HG03342 (cell line): ENCODE data around the gene HDC.

Experiments used
- ATAC-seq: cut with Tn5 transposase; IDR thresholded peaks from one replicate; pipeline ENCODE4 v1.9.1; 2021; ENCODE audit warnings: mild to moderate bottlenecking, moderate library complexity; ENCODE audit not compliant: unreplicated experiment

The HDC gene

DNA sequence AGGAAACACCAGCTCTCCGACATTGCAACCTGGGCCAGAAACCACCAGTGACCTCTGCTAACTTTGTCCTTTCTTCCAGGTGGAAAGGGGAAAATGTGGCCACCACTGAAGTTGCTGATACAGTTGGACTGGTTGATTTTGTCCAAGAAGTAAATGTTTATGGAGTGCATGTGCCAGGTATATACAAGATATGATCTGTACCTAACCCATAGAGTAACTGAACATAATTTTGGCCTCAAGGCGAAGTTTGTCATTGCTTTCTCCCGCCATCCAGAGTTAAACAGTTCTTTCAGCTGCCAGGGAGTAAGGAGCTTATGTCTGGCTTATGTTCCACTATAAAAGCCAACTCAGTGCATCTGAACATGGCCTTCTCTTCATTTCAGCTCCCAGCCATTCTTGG is 36.7 kb downstream of the HDC start:
- ATAC-seq, result no peak

DNA sequence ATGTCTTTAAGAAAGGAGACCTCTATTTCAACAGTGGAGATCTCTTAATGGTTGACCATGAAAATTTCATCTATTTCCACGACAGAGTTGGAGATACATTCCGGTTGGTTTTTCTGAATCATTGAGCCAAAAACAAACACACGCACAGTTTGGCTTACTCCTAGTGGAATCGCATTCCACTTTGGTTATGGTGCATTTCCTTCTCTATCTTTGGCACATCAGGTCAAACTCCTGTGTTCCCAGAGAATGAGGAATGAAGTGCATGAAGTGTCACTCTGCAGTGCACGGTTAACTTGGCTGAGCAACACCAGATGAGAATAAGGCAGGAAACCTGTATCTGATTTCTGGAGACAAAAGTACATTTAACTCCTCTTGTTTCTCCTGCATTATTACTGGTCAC is 38.5 kb downstream of the HDC start:
- no peak for ATAC-seq

DNA sequence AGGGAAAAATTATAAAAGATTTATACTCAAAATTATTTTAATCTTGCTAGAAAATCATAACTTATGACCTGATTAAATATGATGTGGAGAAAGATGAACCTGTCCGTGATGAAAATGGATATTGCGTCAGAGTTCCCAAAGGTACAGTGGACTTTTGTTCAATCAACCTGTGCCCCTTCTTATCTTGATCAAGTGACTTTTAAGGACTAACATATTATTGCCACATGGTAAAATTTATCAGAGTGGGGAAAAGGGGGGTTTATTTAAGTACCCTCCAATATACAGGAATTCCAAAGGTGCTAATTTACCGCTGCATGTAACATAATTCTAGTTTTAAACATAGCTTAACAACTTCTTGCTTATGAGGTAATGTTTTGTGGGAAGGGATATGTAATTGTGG is 39.6 kb downstream of the HDC start:
- ATAC-seq, result no peak

DNA sequence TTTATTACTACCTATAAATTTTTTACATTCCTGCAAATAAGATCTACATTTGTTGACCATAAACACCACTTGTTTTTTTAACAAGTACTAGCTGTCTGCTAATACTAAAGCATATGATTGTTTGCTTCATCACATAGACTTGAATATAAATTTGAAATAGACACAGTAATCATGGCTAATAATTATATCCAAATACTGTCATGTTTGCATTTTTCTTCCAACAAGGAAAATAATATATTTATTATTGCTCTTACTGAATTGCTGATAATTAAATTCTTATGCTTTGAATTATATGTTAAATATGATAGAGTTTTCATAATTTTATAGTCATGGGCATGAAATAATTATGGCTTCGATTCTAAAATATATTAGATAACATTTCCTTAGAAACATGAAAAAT is 40.5 kb downstream of the HDC start:
- ATAC-seq, result no peak

DNA sequence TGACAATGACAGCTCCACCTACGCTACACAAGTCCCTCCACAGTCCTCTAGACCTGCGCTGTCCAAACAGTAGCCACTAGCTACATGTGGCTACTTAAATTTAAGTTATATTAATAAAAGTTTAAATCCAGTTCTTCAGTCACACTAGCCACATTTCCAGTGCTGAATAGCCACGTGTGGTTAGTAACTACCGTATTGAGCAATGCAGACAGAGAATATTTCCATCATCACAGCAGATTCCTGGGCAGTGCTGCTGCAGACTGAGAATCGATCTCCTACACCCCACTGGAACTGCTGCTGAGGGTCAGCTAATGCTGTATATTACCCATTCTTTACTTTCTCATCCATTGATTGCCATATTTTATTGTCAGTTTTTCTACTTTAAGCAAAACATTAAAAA is 40.9 kb downstream of the HDC start:
- ATAC-seq, result no peak

DNA sequence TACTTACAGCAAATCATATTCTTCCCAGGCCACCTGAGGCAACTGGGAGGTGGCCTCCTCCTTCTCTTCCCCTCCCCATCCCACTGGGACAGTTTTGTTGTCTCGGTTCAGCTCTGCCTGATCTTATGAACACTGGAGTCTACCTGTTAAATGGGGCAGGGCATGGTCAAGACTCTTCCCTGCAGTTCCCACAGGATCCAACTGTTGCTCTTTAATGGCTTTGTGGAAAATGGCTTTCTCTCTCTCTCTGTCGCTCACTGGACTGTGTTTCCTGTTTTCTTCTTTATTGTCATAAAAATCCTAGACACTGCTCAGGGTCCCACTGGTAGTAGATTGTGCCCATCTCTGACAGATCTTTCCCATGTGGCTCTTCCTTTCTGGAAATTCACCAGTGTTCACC is 43.3 kb downstream of the HDC start:
- no peak for ATAC-seq

DNA sequence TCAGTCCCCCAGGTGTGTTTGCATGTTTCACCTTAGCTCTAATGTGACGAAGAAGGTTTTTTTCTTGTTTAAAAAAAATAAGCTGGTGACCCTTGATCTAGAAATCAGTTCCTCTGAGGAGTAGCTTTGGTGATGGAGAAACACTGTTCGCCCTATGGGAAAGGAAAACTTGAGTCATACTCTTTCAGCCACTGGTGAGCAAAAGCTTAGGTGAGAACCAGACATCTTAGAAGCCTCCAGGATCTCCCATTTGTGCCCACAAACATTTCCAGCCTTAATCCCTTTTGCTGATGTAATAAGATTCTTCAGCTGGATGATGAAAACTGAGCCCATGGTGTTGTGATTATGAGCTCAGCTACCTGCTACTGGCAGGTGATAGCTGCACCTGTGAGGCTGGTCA is 45.7 kb downstream of the HDC start:
- no peak for ATAC-seq

DNA sequence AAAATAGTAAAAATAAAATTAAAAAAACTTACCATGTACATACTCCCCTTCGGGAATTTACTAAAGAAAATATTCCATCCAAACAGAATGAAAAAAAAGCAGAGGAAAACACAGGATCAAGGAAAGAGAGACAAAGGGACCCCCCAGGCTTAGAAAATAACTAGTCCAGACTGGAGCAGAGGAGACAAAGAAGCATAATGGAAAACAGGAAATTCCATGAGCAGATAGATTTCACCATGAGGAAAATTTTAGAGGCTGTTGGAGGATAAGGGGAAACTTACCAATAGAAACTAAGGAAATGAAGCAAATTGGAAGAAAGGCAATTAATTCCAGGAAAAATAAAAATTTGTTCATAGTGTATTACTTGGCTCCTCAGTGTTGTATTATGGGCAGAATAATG is 46.8 kb downstream of the HDC start:
- no peak for ATAC-seq

DNA sequence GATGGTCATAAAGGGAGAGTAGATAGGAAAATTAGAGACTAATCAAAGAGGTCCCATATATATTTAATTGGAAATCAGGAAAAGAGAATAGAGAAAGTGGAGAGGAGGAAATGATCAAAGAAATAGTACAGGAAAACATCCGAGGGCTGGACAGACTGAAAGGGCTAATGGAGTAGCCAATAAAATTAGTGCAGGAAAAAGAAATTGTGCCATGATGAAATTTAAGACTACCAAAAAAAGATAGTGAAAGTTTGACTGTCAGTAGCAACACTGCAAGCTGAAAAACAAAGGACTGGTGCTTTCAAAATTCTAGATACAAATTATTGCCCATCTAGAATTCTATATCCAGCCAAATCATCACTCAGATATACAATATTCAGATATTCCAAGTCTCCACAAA is 47.2 kb downstream of the HDC start:
- no peak for ATAC-seq

DNA sequence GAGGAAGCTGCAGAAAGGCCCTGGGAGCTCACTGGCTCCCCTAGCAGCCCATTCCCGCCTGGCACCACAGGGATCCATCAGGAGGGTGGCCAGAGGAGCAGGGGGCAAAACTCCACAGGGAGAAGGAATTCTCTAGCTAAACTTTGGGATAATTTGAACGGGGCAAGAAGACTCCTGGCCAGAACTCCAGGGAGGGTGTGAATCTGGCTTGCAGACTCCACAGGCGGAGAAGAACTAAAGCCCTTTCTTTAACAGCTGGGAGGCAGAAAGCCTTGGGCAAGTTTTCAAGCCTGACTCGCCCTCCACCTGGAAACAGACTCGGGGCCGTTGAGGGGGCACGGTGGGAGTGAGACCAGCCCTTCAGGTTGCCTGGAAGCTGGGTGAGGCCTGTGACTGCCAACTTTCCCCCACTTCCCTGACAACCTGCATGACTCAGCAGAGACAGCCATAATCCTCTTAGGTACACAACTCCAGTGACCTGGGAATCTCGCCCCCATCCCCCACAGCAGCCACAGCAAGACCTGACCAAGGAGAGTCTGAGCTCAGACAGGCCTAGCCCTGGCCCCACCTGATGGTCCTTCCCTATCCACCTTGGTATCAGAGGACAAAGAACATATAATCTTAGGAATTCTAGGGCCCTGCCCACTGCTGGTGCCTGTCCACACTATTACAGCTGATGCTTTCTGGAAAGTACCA is 54.9 kb downstream of the HDC start:
- no peak for ATAC-seq

DNA sequence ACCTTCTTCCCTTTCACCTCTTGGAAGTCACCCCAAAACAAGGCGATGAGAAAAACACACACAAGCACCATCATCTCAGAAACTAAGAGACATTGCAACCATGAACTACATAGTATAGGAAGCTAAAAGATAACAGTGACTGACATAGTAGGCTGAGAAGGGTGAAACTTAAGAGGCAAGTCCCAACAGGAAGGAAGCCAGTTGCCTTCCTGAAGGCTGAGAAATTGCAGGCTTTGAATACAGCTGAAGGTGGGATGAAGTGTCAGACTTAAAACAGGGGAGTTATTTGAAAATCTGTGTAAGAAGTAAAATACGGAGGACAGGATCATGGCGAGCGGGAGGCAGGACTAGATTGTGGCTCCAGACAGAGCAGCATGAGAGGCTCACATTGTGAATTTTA is 55.7 kb downstream of the HDC start:
- ATAC-seq, result no peak

DNA sequence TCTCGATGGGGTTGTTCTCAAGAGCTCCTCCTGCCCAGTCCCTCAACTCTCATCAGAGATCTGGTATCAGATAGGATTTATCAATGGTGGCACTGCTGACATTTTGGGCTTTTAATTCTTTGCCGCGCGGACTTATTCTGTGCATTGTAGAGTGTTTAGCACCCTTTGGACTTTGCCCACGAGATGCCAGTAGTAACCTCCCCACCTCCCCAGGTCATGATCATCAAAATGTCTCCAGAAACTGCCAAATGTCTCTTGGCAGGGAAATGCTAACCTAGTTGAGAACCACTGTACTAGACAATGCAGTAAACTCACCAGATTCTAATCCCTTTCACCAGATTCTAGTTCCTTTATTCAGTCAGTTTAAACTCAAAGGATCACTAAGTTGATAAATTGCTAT is 59.5 kb downstream of the HDC start:
- no peak for ATAC-seq

DNA sequence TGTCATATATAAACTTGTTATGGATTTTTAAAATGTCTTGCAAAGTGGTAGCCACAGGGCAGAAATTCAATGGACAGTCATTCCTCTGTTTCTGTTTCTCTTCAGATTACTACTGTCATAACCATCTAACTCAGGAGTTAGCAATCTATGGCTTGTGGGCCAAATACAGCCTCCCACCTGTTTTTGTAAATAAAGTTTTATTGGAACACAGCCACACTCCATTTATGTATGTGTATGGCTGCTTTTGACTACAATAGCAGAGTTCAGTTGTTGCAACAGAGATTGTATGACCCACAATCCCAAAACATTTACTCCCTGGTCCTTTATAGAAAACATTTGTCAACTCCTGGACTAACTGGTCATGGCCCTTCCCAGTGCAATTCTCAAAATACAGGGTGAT is 63.5 kb downstream of the HDC start:
- ATAC-seq, result no peak

DNA sequence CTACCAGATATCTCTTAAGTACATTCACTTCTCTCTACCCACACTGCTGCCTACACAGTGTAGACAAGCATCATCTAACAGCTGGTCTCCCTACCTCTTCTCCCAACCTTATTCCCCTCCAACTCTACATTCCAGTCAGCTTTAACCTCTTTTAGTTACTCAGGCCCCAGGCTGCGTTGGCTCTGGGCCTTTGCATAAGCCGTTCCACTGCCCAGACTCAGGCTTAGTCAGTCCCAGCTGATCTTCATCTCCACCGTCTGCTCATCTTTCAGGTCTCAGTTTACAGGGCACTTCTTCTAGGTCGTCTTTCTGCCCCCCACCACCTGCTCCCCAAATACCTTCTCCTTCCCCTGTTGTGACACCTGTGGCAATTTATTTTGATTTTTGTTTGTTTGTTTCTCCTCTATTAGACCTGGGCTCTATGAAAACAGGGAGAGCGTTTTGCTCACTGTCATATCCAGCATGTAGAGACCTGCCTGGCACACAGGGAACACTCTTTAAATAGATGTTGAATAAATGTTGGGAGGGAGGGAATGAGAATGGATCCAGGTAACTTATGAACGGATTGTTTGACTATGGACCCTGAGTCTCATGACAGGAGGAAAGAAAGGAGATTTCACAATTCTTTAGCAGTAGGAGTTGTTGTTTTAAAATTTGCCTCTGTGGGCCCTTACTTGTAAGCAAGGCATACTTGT is 72.5 kb downstream of the HDC start:
- ATAC-seq, result no peak

DNA sequence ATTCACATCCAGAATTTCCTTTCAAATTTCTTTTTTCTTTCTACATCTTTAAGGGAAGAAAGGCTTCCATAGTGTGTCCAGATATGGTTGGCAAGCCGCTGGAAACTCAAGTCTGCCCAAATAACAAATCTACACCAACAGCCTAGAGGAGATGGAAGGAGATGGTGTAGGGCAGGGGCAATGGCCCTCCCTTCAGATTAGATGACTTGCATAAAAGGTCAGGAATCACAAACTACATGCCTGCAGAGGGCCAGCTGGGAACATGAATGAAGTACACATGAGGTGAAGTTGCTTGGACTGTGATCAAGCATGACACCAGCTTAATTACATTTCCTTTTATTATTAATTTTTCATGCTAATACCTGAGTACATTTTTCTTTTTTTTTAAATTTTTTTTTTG is 73.4 kb downstream of the HDC start:
- ATAC-seq, result no peak
